A549 treated with CORT108297 at 1 μM for 4 hours (cell line): ENCODE results near the gene MKRN1. TPM values are rescaled to one million over a fixed set of nuclear protein-coding genes. Genes with fewer than 3 reads are reported as not detected.

Source experiments
- total RNA-seq: library from RNA; stranded (reverse); fragments of 200-300 nt; extraction: Qiagen RNA extraction; gene quantifications from 5 replicates; pipeline ENCODE4 v1.2.3, GENCODE V29; 2022

MKRN1 gene
- total RNA-seq = 51.8 to 62.1 TPM (median 54.8 TPM) in 5 replicates

GRCh38 chr7:140479062-140479738 is at the start of gene MKRN1:
Gene MKRN1, minus strand, starts transcription at chr7:140479505. Its CDS starts 161 bp downstream, at chr7:140479344.

GRCh38 chr7:140403878-140404564 is 75.3 kb downstream of the MKRN1 start, which contains the start of gene RAB19:
Gene RAB19, plus strand, starts transcription at chr7:140404058. Its CDS starts 3,589 bp downstream, at chr7:140407647.

Other genes with a start within 250 kb of the MKRN1 start
- 24.1 to 30.9 TPM (median 28.9 TPM) in 5 replicates for gene SLC37A3, start 81.0 kb downstream of the MKRN1 start, total RNA-seq
- not detected in 5 replicates for gene RAB19, start 75.4 kb downstream of the MKRN1 start, total RNA-seq
- gene DENND2A, start 161.3 kb upstream of the MKRN1 start, total RNA-seq = 0.23 to 0.44 TPM (median 0.33 TPM) in 5 replicates
- 16.0 to 20.5 TPM (median 18.9 TPM) in 5 replicates for gene ADCK2, start 193.4 kb upstream of the MKRN1 start, total RNA-seq
- gene NDUFB2, start 217.2 kb upstream of the MKRN1 start, total RNA-seq = 378 to 422 TPM (median 391 TPM) in 5 replicates